Thymus (tissue), 11 donors: Measurements from ENCODE around the gene SLCO4A1. TPM values are rescaled to one million over a fixed set of nuclear protein-coding genes. Genes with fewer than 3 reads are reported as not detected.

Source experiments
- DNase-seq, 9 donors: peaks; one replicate each; pipeline ENCODE4 v3.0.0-alpha.2; 2013; ENCODE audit warnings: low spot score in 9 of 9, low read depth in 6 of 9, missing footprints in 1 of 9
- H3K27ac ChIP-seq, 2 donors: one replicate each; pipeline ENCODE4 v1.5.1; 2013; ENCODE audit warnings: control low read depth in 1 of 2, low read depth in 1 of 2, low read length in 1 of 2, mild to moderate bottlenecking in 1 of 2, moderate library complexity in 1 of 2
- H3K27me3 ChIP-seq, 2 donors: one replicate each; pipeline ENCODE4 v1.5.1; 2013; ENCODE audit warnings: low read length in 1 of 2; ENCODE audit not compliant: control insufficient read depth in 2 of 2, insufficient read depth in 1 of 2
- H3K36me3 ChIP-seq, 2 donors: one replicate each; pipeline ENCODE4 v1.5.1; 2013; ENCODE audit warnings: low read length in 1 of 2, mild to moderate bottlenecking in 1 of 2, moderate library complexity in 1 of 2; ENCODE audit not compliant: control insufficient read depth in 2 of 2, insufficient read depth in 2 of 2
- H3K4me1 ChIP-seq, 2 donors: one replicate each; pipeline ENCODE4 v1.5.1; 2013; ENCODE audit warnings: low read length in 2 of 2; ENCODE audit not compliant: control insufficient read depth in 2 of 2, insufficient read depth in 2 of 2
- H3K4me3 ChIP-seq, 2 donors: one replicate each; pipeline ENCODE4 v1.5.1; 2013; ENCODE audit warnings: low read length in 2 of 2, control low read depth in 1 of 2, mild to moderate bottlenecking in 1 of 2
- H3K9me3 ChIP-seq, 2 donors: one replicate each; pipeline ENCODE4 v1.5.1; 2013; ENCODE audit warnings: low read length in 1 of 2, mild to moderate bottlenecking in 1 of 2; ENCODE audit not compliant: control insufficient read depth in 2 of 2, insufficient read depth in 1 of 2
- WGBS: extraction: QIAGEN DNeasy Blood & Tissue Kit; methylation state at CpG from one replicate; pipeline ENCODE4 v1.1.7; 2013; 5-methylcytosine and 5-hydroxymethylcytosine counted together
- polyA plus RNA-seq: library from polyadenylated mRNA; stranded (reverse); fragments of 200-250 nt; gene quantifications from one replicate; pipeline ENCODE4 v1.2.3, GENCODE V29; 2013
- total RNA-seq: library from RNA; stranded (reverse); fragments of 120-200 nt; gene quantifications from one replicate; pipeline ENCODE4 v1.2.4, GENCODE V29; 2013
- donor health status: healthy.

SLCO4A1 gene
- total and polyA plus RNA-seq, 2 donors, result 3.4 to 13.4 TPM

DNA sequence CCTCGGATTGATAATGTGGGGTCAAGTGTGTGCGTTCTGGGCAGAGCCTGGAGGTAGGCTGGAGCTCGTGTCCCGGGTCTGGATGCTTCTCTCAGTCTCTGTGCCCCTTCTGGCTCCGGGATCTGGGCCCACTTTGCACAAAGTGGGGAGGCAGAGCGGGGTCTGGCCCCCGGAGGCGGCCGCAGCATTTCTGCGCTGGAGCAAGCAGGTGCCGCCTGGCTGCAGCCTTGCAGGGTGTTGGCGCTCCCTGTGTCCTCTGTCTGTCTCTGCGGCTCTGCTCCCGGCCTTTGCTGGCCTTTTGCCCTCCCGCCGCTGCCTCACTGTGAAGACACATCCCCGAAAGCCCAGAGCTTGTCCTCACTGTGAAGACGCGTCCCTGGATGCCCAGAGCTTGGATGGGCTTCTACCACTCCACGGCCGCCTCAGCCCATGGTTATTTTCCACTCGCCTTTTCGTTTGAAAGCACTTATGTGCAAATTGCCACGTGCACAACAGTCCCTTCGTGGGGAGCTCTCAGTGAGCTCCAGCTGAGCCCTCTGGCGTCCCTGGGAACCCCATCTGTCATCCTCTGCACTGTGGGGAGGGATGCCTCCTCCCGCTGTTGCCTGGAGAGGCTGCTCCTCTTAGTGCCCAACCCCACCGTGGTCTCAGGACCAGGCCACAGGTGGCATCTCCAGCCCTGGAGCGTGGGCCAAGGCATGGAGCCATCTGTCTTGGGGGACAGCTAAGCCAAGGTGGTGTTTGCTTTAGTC, 17.4 kb downstream of the SLCO4A1 start:
- Histone ChIP-seq H3K9me3 (peaks cover 1 to 9% of the 10 kb centered on the region in 2 donors), H3K27ac (no peak overlapping the region), H3K36me3 (peaks cover 0 to 25% of the 10 kb centered on the region in 2 donors), H3K4me1 (peaks cover 0 to 2% of the 10 kb centered on the region in 2 donors), H3K27me3 (no peaks in the 10 kb centered on the region), H3K4me3 (no peak overlapping the region)
- WGBS, result 97% methylated on average over 29 of the region's 29 CpGs
- DNase-seq, result no peak

DNA sequence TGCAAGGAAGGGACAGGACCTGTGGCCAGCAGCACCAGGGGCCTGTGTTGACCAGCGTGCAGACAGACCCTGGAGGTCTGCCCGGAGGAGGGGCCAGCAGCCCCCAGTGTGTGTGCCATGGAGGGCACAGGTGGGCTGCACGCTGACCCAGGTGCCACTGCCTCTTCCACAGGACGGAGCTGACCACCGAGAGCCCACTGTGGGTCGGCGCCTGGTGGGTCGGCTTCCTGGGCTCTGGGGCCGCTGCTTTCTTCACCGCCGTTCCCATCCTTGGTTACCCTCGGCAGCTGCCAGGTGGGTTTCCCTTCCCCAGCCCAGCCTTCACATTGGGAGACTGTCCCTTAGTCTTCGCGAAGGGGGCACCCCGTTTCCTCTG, 17.9 kb downstream of the SLCO4A1 start:
- peaks cover 0 to 25% of the 10 kb centered on the region in 2 donors for H3K36me3 ChIP-seq
- H3K9me3 ChIP-seq, result peaks cover 1 to 3% of the 10 kb centered on the region in 2 donors
- H3K27me3 ChIP-seq, result no peaks in the 10 kb centered on the region
- WGBS, result 98% methylated on average over 15 of the region's 15 CpGs
- H3K27ac ChIP-seq, result no peak overlapping the region
- no peak overlapping the region for H3K4me3 ChIP-seq
- H3K4me1 ChIP-seq, result no peaks in the 10 kb centered on the region
- no peak for DNase-seq

DNA sequence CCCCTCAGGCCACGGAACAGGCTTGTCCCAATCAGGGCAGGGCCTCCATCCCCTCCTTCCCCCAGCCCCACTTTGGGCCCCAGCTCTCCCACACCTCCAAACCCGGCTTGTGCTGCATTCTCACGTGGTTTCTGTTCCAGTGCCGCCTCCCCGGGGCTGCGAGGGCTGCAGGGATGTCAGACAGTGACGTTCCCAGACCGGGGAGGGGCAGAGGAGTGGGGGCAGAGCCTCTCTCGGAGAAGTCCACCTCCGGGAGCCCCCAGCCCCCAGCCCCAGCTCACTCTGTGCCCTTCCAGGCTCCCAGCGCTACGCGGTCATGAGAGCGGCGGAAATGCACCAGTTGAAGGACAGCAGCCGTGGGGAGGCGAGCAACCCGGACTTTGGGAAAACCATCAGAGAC, 18.5 kb downstream of the SLCO4A1 start:
- Histone ChIP-seq H3K27me3 (no peaks in the 10 kb centered on the region), H3K9me3 (peaks cover 0 to 1% of the 10 kb centered on the region in 2 donors), H3K36me3 (peaks cover 0 to 25% of the 10 kb centered on the region in 2 donors), H3K27ac (no peak overlapping the region), H3K4me3 (no peak overlapping the region), H3K4me1 (no peaks in the 10 kb centered on the region)
- DNase-seq, result no peak
- 95% methylated on average over 18 of the region's 18 CpGs for WGBS

DNA sequence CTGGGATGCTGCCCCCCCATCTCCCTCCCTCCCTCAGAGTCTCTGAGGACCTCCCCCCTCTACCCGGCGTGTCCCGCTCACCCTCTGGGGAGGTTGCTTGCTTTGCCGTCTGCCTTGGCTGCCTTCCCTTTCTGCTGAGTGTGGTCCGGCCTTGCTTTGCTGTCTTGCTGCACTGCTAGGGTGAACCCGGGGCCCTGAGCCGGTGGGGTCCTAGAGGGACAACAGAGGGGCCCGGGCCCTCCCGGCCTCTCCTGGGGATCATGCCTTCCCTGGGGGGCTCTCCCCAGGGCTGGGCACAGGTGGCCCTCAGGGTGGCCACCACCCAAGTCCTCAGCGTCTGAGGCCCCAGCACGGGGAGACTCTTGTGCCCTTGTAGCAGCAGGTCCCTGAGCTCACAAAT, 19.3 kb downstream of the SLCO4A1 start:
- H3K27me3 ChIP-seq, result no peaks in the 10 kb centered on the region
- no peak for DNase-seq
- H3K4me1 ChIP-seq, result no peaks in the 10 kb centered on the region
- H3K36me3 ChIP-seq, result peaks cover 0 to 22% of the 10 kb centered on the region in 2 donors
- H3K27ac ChIP-seq, result no peak overlapping the region
- 92% methylated on average over 11 of the region's 11 CpGs for WGBS
- no peak overlapping the region for H3K4me3 ChIP-seq
- peaks cover 0 to 1% of the 10 kb centered on the region in 2 donors for H3K9me3 ChIP-seq

DNA sequence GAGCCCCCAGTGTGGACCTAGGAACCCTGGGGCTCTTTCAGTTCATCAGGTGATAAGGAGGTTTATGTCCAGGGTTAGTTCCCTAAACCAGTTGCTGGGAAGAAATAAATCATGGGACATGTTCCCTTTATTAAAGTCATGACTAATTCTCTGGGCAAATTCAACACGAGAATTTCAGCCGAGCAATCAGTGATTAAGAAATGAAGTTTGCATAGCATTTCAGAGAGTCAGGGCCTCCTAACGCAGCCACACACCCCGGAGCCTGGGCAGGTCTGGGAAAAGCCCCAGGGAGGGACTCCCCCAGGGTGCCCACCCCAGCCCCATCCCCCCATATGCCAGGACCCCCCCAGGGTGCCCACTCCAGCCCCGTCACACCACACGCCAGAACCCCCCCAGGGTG, 20.1 kb downstream of the SLCO4A1 start:
- no peak for DNase-seq
- Histone ChIP-seq H3K9me3 (peaks cover 0 to 1% of the 10 kb centered on the region in 2 donors), H3K4me1 (no peaks in the 10 kb centered on the region), H3K27me3 (no peaks in the 10 kb centered on the region), H3K4me3 (no peak overlapping the region), H3K27ac (no peak overlapping the region), H3K36me3 (peaks cover 0 to 18% of the 10 kb centered on the region in 2 donors)
- 96% methylated on average over 6 of the region's 6 CpGs for whole genome bisulfite sequencing

DNA sequence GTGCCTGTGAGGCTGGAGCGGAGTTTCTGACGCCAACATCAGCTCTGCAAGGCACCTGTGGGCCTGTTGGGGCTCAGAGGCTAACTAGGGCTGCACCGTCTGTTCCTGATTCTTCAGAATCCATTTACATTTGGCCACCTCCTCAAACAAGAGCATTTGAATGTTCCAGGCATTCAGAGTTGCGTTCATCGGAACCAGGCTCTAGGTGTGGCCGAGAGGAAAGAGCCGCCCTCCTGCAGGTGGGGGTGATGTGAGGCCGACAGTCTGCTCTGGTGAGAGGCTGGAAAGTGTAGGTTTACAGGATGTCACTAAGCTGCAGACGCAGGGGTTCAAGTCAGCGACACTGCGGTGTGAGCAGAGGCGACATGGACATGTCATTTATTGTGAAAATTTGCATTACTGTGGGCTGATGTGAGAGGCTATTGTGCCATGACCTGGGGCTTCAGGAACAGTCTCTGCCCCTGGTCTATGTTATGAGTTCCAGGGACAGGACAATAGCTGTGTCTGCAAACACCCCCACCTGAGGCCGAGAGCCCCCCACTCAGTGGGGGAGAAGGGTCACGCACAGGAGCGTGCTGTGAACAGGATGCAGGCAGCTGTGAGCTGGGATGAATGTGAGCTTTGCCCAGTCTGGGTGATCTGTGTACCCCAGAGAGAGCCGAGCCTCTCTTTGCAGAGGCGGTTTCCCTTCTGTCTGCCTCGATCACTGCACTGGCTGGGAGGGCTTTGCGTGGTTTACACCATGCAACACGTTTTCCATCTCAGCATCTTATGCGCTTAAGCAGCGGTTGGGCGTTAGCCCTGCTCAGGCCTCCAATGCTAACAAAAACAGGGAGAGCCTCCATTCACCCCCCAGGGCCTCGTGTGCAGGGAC, 21.1 kb downstream of the SLCO4A1 start:
- WGBS, result 93% methylated on average over 24 of the region's 24 CpGs
- no peaks in the 10 kb centered on the region for H3K27me3 ChIP-seq
- DNase-seq, result no peak

DNA sequence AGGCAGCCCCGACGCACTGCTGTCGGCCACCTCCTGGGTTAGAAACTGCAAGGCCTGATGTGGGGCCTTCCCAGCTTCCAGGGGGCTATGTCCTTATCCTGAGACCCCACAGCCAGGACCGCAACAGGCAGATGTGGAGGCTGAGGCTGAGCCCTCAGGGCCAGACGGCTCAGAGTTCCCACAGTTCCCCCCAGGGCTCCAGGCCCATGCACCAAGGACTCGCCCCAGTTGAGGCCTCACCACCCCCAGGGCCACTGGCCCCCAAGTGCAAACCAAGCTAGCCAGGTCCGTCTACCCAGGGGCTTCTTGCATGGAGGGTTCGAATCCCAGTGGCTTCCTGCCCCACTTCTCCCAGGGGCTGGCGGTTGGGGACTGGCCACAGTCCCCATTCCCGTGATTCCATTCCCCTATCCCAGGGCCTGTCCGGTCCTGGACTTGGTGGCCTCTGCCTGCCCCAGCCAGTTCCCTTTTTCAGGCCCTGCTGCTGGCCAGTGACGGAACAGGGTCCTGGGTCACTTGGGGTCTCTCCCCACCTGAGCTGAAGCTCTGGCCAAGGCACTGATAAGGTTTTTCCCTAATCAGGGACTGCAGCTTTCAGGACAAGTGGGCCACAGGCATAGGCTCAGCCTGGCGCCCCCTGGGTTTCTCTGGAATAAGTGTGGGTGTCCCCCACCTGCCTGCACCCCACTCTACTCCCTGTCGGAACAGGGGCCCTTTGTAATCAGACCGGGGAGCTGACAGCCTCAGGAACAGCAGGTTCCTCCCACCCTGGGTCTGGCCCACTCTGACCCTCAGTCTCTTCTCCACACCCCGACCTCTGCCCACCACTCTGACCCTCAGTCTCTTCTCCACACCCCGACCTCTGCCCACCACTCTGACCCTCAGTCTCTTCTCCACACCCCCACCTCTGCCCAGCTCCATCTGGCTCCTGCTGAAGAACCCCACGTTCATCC, 22.0 kb downstream of the SLCO4A1 start:
- Histone ChIP-seq H3K27ac (no peak overlapping the region), H3K4me1 (peaks cover 0 to 2% of the 10 kb centered on the region in 2 donors), H3K9me3 (peaks cover 0 to 1% of the 10 kb centered on the region in 2 donors), H3K27me3 (no peaks in the 10 kb centered on the region), H3K4me3 (no peak overlapping the region), H3K36me3 (peaks cover 3 to 15% of the 10 kb centered on the region in 2 donors)
- WGBS, result 97% methylated on average over 18 of the region's 18 CpGs
- DNase-seq, result no peak

More for the DNA sequence above, 21.1 kb downstream of the SLCO4A1 start:
- H3K4me3 ChIP-seq, result no peak overlapping the region
- peaks cover 0 to 1% of the 10 kb centered on the region in 2 donors for H3K9me3 ChIP-seq
- H3K4me1 ChIP-seq, result no peaks in the 10 kb centered on the region
- peaks cover 0 to 15% of the 10 kb centered on the region in 2 donors for H3K36me3 ChIP-seq
- no peak overlapping the region for H3K27ac ChIP-seq

DNA sequence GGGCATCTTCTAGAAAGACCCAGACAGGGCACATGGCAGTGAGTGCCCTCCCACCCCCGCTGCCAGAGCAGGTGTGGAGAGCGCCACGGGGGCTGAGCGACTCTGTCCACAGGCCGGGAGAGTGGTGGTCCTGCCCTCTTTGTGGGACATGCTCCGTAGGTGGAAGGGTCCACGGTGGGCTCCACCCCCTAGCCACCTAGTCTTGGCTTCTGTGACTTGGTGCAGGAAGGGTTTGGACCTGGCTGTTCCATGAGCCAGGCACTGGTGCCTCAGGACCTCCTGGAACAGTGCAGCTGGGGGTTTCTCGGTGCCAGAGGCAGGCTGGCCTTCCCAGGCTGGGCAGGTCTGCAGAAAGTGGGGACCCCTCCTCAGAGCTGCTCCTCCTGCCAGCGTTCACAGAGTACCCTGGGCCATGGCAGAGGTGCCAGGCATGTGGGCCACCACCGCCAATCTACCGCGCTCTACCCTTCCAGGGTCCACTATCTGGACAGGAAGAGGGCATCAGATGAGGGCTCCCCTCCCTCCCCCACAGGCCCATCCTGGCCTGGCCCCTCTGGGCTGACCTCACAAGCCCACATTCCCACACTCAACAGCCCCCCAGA, 23.0 kb downstream of the SLCO4A1 start:
- 96% methylated on average over 12 of the region's 12 CpGs for WGBS
- peaks cover 0 to 2% of the 10 kb centered on the region in 2 donors for H3K4me1 ChIP-seq
- no peak overlapping the region for H3K4me3 ChIP-seq
- no peak for DNase-seq
- no peak overlapping the region for H3K27ac ChIP-seq
- H3K27me3 ChIP-seq, result no peaks in the 10 kb centered on the region
- peaks cover 0 to 1% of the 10 kb centered on the region in 2 donors for H3K9me3 ChIP-seq
- H3K36me3 ChIP-seq, result peaks cover 5 to 9% of the 10 kb centered on the region in 2 donors
